CD4-positive, alpha-beta T cell treated with Interleukin-21 for 1 hour (primary cell): ENCODE data around the gene NPLOC4.

Experiments used
- DNase-seq: peaks from one replicate; pipeline ENCODE4 v3.0.0-alpha.2; 2020

NPLOC4 gene

DNA sequence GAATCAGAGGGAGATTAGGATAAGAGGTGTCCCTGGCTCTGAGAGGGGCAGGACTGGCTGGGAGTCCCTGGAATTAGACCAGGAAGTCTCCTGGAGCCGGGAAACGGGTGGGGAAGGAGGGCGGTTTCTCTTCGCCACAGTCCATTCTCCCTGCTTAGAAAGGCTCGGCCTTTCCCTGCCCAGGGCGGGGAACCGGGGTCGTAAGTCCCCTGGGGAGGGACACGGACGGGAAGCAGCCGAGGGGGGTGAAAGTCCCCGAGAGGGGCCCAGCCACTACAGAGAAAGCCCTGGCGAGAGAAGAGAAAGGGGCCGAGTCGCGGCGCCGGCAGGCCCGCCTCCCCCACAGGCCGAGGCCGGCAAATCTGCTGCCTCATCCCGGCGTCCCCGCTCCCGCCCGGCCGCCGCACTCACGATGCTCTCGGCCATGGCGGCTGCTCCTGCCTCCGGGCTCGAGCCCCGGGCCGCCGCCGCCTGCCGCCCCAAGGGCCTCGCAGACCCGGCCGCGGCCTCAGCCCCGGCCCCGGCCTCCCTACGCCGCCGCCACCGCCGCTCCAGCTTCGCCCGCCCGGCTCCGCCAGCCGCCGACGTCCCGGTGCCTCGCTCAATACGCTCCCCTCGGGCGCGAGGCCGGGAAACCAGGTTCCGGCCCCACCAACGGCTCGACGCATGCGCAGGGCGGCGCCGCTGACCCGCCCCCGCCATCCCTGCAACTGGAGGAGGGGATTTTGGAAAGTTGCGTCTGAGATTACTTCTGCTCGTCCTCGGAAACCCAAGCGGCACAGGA is at the start of gene NPLOC4, which contains the start of gene TSPAN10:
TSS of gene NPLOC4 (minus strand) at position 608 of the 784 bp plus-strand sequence. CDS start at position 426, 182 bp downstream.
TSS of gene TSPAN10 (plus strand) at position 692 of the 784 bp plus-strand sequence. CDS start 5,217 bp downstream, outside the sequence.
- peak; percentile 86 for DNase-seq

DNA sequence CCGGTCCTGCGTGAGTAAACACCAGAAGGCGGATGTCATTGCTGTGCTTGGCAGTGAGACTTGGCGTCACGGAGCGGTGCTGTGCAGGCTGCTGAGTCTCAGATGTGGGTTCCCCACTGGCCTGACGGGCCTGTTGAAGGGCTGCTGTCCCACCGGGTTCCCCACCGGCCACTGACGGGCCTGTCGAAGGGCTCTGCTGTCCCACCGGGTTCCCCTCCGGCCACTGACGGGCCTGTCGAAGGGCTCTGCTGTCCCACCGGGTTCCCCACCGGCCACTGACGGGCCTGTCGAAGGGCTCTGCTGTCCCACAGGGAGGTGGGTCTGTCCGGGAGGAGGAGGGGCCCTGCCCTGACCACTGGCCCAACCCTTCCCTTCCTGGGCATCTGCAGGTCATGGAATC is 49.7 kb upstream of the NPLOC4 start:
- DNase-seq: no peak

- DNase-seq: no peak
Observed at GRCh38 chr17:81685108-81685507, 48.2 kb upstream of the NPLOC4 start.

DNA sequence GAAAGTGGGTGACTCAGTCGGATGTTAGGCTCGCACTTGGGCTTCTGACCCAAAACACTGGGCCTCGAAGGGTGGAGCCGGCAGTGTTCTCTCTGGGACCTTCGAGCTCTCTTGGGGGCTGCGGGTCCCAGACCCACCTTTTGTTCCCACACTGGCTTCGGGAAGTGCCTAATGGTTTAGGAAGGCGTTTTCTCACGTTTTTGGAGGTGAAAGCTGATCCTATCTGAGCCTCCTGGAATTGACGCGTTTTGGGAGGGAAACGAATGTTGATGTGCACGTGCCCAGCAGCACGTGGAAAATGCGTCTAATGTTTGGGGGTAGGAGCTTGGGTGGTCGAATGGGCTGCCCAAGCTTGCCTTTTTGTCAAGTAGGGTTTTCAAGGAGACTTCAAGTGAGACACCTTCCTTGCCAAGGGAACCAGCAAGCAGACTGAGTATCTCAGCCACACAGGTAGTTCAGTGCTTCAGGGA is 47.6 kb upstream of the NPLOC4 start:
- DNase-seq: no peak

- DNase-seq: peak; percentile 99
Observed at GRCh38 chr17:81683584-81684441, 46.9 kb upstream of the NPLOC4 start, which contains the start of the genes ARL16 and HGS. ARL16 (minus strand) TSS chr17:81683797; CDS start chr17:81683753, 44 bp downstream. HGS (plus strand) TSS chr17:81684011; CDS start chr17:81684067, 56 bp downstream.

GRCh38 chr17:81683208-81683583 is 46.3 kb upstream of the NPLOC4 start:
- no peak for DNase-seq

DNA sequence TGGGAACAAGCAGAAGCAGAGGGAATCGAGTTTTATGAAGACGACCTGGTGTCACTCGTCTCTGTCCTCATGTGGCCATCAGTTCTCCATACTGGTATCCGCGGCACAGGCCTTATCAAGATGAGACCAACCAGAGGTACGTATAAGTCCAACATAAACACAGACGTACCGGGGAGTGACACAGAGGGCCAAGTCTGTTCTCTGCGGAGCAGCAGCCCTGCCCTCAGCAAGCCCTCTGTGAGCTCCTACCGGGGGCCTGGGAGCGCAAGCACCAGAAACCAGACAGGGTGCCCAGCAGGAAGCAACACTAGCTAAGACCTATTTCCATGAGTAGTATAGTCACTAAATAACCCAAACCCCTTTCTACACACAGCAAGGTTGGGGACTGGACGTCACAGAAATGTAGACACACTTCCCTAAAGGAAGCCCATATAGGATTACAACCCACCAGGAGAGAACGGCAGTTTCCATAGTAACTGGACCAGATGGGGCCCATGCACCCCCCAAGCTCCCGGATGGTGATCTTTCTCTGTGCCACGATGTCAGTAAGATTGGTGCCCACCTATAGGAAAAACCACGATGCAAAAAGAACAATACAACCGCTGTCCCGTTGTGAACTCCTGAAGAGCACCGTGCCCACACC is 45.8 kb upstream of the NPLOC4 start:
- no peak for DNase-seq

GRCh38 chr17:81681672-81682071 is 44.8 kb upstream of the NPLOC4 start:
- no peak for DNase-seq

GRCh38 chr17:81680150-81680549 is 43.2 kb upstream of the NPLOC4 start:
- no peak for DNase-seq

DNA sequence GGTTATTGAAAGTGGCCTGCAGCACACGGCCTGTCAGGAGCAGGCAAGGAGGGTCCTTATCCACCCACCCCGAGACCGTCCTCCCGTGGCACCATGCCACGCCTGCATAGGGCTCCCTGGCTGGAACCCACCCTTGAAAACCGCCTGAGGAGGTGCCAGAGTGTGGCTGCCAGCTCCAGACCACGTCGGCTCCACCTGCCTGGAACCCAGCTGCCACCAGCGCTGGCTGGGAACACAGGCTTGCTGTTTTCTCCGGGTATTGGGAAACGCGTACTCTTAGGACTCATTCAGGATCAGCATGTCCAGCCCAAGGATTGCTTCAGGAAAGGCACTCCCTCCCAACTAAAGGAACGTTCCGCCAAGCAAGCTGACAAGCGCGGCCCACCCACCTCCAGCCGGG is 40.0 kb upstream of the NPLOC4 start:
- no peak for DNase-seq

GRCh38 chr17:81675515-81676221 is 38.8 kb upstream of the NPLOC4 start:
- DNase-seq: peak; percentile 45

DNA sequence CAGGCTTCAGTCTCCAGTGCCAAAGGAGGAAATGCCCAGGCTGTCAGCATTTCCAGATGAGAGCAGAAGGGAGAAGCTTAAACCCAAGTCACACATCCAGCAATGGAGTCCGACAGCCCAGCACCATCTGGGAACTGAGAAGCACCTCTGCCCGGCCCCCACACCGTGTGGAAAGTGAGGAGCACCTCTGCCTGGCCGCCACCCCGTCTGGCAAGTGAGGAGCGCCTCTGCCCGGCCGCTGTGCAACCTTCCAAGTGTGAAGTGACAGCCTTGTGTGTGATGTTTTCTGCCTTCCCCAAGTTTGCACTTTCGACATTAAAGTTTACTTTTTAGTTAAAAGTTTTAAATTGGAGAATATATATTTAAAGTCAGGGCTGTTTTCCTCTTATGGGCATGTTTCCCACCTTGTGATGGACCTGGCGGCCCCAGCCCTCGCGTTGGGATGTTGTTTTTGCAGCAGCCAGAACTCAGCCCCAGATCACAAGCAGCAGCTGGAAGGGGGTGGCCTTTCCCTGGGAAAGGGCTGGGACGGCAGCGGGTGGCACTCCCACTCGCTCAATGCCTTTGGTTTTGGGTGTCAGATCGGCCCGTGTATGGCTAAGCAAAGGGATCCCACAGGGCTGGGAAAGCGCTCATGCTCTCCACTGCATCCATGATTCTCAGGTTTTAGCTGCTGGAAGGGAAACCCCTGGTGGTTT is 36.8 kb upstream of the NPLOC4 start:
- DNase-seq: no peak

GRCh38 chr17:81672954-81673353 is 36.0 kb upstream of the NPLOC4 start:
- DNase-seq: no peak

DNA sequence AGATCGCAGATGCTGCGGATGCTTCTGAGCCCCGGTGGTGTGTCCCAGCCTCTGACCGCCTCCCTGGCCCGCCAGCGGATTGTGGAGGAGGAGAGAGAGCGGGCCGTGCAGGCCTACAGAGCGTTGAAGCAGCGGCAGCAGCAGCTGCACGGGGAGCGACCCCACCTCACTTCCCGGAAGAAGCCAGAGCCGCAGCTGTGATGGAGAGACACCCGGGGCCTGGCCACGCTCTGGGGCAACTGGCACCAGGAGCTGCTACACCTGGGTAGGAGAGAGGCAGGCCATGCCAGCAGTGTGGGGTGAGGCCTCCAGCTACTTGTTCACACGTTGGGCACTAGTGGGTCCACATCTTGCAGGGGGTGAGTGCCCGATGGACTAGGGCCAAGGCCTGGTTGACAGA is 35.6 kb upstream of the NPLOC4 start:
- DNase-seq: no peak

- no peak for DNase-seq
Observed at GRCh38 chr17:81667754-81668153, 30.8 kb upstream of the NPLOC4 start.

DNA sequence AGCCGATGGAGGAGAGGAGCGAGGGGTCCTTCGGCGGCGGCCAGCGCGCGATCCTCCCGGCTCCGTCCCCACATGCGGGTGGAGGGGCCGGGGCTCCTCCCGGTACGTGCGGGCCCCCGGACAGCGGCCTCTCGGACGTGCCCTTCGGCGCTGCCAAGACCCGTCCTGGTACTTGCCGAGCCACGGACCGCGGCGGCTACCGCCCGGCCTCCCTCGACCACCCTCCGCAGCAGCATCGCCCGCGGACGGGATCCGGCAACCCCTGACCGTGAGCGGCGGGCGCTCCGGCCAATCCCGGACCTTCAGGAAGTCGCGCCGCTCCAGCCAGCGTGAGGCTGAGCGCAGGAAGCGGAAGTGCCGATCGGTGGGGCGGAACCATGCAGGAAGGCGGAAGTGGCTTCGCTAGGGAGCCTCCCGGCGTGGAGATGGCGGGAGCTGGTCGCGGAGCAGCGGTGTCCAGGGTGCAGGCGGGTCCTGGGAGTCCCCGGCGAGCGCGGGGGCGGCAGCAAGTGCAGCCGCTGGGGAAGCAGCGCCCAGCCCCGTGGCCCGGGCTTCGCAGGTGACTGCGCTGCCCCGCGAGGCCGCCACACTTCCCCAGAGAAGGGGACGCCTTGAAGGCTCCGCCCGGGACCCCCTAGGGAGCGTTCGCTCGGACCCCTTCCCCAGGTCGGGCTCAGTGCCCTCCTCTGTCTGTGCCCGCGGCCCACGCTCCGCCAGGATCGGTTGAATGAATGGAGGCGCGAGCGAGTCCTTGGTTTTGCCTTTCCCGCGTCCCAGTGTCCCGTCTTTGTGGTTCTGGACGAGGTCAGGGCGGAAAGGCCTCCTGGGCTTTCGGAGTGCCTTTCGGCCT is 29.7 kb upstream of the NPLOC4 start, which contains the start of the genes CCDC137 and OXLD1:
TSS of gene CCDC137 (plus strand) at position 396 of the 850 bp plus-strand sequence. CDS start at position 426, 30 bp downstream.
TSS of gene OXLD1 (minus strand) at position 264 of the 850 bp plus-strand sequence. CDS start at position 236, 28 bp downstream.
- peak; percentile 92 for DNase-seq

DNA sequence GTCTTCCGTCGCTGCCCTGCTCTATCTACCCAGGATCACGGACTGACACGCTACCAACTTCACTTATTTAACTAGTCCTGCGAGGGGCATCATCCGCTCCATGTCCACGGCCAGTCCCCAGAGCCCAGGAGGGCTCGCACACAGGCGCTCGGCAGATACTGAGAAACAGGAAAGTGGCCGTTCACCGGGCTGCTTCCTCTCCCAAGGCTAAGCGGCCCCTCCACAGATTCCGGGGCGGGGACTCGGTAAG is 29.1 kb upstream of the NPLOC4 start:
- peak; percentile 28 for DNase-seq

- peak; percentile 40 for DNase-seq
Observed at GRCh38 chr17:81665205-81666091, 28.5 kb upstream of the NPLOC4 start.

GRCh38 chr17:81664051-81664470 is 27.1 kb upstream of the NPLOC4 start:
- no peak for DNase-seq

DNA sequence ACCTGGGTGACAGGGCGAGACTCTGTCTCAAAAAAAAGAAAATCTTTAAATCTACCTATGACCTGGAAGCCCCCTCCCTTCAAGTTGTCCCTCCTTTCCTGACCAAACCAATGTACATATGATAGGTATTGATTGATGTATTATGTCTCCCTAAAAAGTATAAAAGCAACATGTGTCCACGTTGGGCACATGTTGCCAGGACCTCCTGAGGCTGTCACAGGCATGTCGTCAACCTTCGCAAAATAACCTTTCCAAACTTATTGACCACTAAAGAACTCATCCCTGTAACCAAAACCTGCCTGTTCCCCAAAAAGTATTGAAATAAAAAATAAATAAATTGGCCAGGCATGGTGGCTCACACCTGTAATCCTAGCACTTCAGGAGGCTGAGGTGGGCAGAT is 25.1 kb upstream of the NPLOC4 start:
- DNase-seq: no peak
